Colon (tissue), 2 donors: Measurements from ENCODE around the gene PGAP3.

ENCODE experiments used
- FAIRE-seq: peaks from 2 replicates; lab custom pipeline; 2012; peaks lifted over from hg19 to GRCh38; lab: Jason Lieb, UNC
- donor health status: control.
- donor health status: control.

Gene PGAP3

GRCh38 chr17:39696731-39697130 is 8.9 kb upstream of the PGAP3 start:
- FAIRE-seq: no peak

DNA sequence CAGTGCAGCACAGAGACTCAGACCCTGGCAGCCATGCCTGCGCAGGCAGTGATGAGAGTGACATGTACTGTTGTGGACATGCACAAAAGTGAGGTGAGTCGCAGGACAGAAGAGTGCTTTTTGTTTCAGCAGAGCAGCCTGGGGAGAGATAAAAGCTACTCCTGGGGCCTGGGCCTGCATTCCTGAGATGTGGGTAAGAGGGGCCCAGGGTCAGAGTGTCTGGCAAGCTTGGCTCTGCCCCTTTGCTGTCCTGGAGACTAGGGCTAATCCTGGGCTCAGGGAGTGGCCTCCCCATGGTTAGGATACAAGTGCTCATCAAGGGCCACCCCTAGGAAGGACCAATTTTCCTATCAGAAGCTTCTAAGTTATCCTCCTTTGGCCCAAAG is 7.2 kb upstream of the PGAP3 start:
- no peak for FAIRE-seq

- FAIRE-seq: no peak
These were observed 6.7 kb upstream of the PGAP3 start for GRCh38 chr17:39694593-39694992.

DNA sequence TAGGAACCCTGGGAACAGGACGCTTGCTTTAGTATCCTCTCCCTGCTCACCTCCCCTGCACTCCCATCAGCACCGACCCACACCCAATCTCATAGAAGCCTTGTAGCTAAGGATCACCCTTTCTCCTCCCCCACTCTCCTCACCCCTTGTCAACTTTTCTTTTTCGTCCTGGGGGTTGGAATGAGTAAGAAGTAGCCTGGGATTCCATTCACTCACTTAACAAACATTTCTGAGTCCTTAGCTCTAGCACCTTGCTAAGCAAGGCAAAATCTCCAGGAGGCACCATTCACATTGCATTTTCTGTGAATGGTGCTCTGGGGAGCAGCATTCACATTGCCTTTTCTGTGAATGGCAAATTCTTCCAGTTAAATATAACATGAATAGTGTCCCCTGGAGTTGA is 1.1 kb upstream of the PGAP3 start:
- no peak for FAIRE-seq

GRCh38 chr17:39688475-39688835 is 598 bp upstream of the PGAP3 start:
- FAIRE-seq: no peak

DNA sequence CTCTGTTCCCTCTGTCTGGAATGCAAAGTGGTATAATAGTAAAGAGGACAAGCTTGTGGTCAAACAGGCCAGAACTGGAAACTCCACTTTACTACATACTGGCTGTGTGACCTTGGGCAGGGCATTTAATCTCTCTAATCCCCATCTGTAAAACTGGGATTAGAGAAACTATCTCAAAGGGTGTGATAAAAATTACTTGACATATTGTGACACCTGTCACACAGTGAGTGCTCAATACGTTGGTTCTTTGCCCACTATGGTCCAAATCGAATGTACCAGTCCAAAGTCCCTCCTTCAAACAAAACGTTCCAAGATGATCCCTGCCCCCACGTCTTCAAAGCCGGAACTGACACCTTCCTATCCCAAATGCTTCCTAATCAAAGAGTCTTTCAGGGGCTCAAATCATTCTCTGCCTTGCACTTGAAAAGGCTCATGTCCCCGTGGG is 734 bp downstream of the PGAP3 start:
- FAIRE-seq: no peak

DNA sequence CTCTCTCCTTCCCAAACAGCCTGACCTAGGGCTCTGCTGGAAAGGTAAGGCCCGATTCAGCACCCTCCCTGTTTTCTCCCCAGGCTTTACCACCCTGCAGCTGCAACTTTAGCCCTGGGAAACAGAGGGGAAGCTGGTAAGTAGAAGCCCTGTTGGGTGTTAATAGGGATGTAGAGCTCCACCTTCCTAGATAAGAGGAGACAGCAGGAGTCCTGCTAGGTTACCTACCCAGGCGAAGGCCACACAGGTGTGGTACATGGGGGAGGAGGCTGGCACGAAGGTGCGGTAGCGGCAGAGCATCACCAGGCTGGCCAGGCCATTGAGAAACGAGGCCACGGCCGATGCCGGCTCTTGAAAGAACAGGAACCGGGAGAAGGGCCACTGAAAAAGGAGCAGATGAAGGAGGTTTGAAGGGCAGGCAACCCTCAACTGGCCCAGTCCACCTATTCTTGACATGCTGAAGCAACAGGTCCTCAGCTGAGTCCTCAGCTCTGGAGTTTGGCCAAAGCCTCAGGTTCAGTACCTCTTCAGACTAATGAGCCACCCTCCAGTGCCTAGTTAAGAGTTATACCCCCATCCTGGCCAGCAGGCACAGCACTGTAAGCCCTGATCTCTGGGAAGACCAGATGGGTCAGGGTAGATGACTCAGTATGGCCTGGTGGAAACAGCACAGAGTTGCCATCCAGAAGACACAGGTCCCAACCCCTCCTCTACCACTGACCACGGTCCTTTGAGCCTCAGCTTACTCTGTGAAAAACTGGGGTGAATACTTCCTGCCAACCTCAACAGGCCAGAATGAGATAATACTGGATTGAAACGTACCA is 3.3 kb downstream of the PGAP3 start:
- no peak for FAIRE-seq

DNA sequence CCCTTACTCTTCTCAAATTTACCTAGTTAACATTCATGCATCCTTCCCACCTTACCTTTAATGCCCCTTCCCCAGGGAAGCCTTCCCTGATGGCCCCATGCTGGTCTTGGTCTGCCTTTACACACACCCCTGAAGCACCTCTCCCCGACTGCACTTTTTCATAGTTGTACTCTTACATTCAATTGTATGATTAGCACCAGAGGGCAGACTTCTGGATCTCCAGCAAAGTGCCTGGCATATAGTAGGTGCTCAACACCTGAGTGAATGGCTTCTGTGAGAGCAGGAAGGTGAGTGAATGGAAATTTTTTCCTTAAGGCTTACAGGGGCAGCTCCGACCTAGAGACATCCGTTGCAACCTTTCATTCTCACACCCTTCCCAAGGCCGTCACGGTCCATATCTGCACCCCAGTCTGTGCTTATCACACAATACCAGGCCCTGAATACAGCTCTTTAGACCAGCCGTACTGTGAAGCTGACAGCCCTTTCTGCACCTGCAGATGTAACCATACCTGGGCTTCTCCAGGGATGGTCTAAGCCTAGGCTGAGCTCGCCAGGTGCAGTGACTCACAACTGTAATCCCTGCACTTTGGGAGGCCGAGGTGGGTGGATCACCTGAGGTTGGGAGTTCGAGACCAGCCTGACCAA is 4.4 kb downstream of the PGAP3 start:
- no peak for FAIRE-seq

- FAIRE-seq: no peak
These were observed 8.2 kb downstream of the PGAP3 start for GRCh38 chr17:39679521-39680192.

- no peak for FAIRE-seq
These were observed 9.3 kb downstream of the PGAP3 start for GRCh38 chr17:39678340-39679116.

GRCh38 chr17:39677542-39678339 is 10.1 kb downstream of the PGAP3 start:
- no peak for FAIRE-seq

- no peak for FAIRE-seq
These were observed 10.8 kb downstream of the PGAP3 start for GRCh38 chr17:39677072-39677471.

DNA sequence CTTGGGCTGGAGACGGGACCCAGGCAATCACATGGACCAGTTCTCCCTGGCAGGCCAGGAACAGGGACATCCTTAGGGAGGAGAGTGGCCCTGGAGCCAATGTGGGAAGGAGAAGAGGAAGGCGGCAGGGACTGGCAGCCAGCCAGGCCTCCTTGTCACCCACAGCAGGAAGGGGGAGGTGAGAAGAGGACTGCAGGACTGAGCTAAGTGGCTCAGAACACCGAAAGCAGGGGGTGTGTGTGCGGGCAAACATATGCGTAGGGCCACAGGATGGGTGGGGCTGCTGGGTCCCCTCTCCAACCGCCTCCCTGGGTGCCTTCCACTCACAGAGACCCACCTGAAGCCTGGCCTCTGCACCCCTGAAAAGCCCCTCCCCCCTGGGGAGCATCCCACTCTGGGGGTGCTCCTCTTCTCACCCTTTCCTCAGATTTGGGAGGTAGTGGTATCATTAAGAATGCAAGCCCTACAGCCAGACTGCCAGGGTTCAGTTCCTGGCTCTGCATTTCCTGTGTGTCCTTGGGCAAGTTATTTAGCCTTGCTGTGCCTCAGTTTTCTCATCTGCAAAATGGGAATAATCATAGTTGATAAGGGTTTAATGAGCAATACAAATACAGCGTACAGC is 11.5 kb downstream of the PGAP3 start:
- FAIRE-seq: no peak

GRCh38 chr17:39675390-39676082 is 12.3 kb downstream of the PGAP3 start:
- no peak for FAIRE-seq

DNA sequence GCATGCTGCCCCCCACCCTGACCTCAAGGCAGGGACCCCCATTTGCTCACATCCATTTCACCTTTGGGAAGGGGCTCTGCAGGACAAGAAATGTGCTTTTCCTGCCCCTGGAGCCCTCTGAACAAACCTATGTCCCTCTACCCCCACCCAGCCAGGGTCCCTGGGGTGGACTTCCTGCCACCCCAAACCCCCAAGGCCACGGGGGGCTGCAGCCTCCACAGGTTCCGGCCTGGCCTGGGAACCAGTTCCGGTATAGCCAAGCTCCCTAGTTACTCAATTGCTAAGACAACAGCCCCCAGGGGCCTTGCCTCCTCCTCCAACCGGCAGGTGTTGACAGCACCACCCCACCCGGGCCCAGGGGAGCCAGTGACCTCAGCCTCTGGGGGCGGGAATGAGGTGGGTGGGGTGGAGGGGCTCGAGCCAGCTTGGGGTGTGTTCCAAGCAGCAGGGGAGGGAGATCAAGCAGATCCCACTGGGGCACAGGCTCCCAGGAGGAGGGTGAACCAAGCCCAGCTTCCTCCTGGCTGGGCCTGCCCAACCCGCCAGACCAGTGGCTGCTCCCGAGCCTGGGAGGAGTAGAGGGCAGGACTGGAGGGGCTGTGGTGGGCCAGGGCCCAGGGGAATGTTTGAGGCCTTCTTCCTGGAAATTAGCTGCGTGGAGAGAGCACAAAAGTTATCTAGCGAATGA is 13.0 kb downstream of the PGAP3 start:
- FAIRE-seq: no peak

- no peak for FAIRE-seq
These were observed 13.7 kb downstream of the PGAP3 start for GRCh38 chr17:39674179-39674578.

GRCh38 chr17:39673335-39674081 is 14.3 kb downstream of the PGAP3 start:
- no peak for FAIRE-seq

GRCh38 chr17:39672522-39673334 is 15.1 kb downstream of the PGAP3 start:
- FAIRE-seq: no peak
